ENCODE data around the gene RAPGEF4.

DNA sequence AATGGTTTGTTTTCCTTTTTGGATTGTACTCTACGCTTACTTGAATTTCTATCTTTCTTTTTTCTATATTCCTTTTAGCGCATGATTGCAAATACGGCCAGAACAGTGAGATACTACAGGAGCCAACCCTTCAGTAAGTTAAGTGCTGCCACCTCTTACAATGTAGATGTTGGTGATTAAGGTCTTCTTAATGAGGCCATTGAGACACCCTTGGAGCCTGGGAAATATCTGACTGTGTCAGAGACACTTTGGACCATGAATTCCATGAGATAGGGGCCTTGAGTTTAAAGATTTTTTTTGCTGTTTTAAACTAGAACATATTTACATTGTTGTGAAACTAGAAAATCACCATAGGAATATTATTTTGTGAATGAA lies 312.9 kb downstream of the RAPGEF4 start:
- TF ChIP-seq POLR2AphosphoS5 (IDR thresholded peaks at IDR 0.05; ENCODE audit: low read depth, low read length) (no peak), POLR2A (IDR thresholded peaks at IDR 0.05; ENCODE audit: low read depth, low read length) (no peak), TAF1 (IDR thresholded peaks at IDR 0.05; ENCODE audit: borderline replicate concordance, low read depth, low read length) (no peak)
